Urinary bladder (tissue), 4 donors: ENCODE measurements around the gene CADPS2. TPM values are rescaled to one million over a fixed set of nuclear protein-coding genes. Genes with fewer than 3 reads are reported as not detected.

Experiments used
- DNase-seq: peaks from one replicate; pipeline ENCODE4 v3.0.0-alpha.2; 2015; ENCODE audit errors: extremely low spot score
- H3K27ac ChIP-seq: one replicate; pipeline ENCODE4 v1.5.1; 2013; ENCODE audit warnings: low read depth, mild to moderate bottlenecking, moderate library complexity
- H3K36me3 ChIP-seq: one replicate; pipeline ENCODE4 v1.6.1; 2013; ENCODE audit warnings: mild to moderate bottlenecking, moderate library complexity; ENCODE audit not compliant: insufficient read depth
- H3K4me1 ChIP-seq: one replicate; pipeline ENCODE4 v1.6.1; 2013; ENCODE audit warnings: mild to moderate bottlenecking, moderate library complexity; ENCODE audit not compliant: insufficient read depth
- H3K4me3 ChIP-seq: one replicate; pipeline ENCODE4 v1.5.1; 2013; ENCODE audit warnings: low read depth, low read length
- WGBS: extraction: QIAGEN DNeasy Blood & Tissue Kit; methylation state at CpG from one replicate; pipeline ENCODE4 v1.1.7; 2013; 5-methylcytosine and 5-hydroxymethylcytosine counted together
- polyA plus RNA-seq: library from polyadenylated mRNA; stranded (reverse); fragments of 200-250 nt; gene quantifications from one replicate; pipeline ENCODE4 v1.2.3, GENCODE V29; 2013
- total RNA-seq: library from RNA; depleted of rRNA; stranded (reverse); fragments of >200 nt; gene quantifications from one replicate; pipeline ENCODE4 v1.2.3, GENCODE V29; 2014
- donor health status: healthy with polysubstance abuse.
- donor health status: healthy.

Gene CADPS2
- total and polyA plus RNA-seq, 2 donors, result 5.5 to 36.0 TPM

- Histone ChIP-seq H3K27ac (no peak overlapping the region), H3K4me3 (no peak overlapping the region), H3K4me1 (no peaks in the 10 kb centered on the region), H3K36me3 (no peaks in the 10 kb centered on the region)
- WGBS, result 53% methylated on average over 3 of the region's 3 CpGs
- DNase-seq, result no peak
Measured at GRCh38 chr7:122457969-122458368, 428.3 kb downstream of the CADPS2 start.

- H3K4me3 ChIP-seq, result no peak overlapping the region
- no peak overlapping the region for H3K27ac ChIP-seq
- DNase-seq, result no peak
- WGBS, result 85% methylated on average over 3 of the region's 3 CpGs
- no peaks in the 10 kb centered on the region for H3K4me1 ChIP-seq
- H3K36me3 ChIP-seq, result no peaks in the 10 kb centered on the region
Measured at GRCh38 chr7:122457325-122457724, 428.9 kb downstream of the CADPS2 start.

GRCh38 chr7:122454776-122455507, 431.3 kb downstream of the CADPS2 start:
- Histone ChIP-seq H3K27ac (no peak overlapping the region), H3K4me3 (no peak overlapping the region), H3K36me3 (no peaks in the 10 kb centered on the region), H3K4me1 (no peaks in the 10 kb centered on the region)
- no peak for DNase-seq
- WGBS, result 94% methylated on average over 4 of the region's 4 CpGs

- no peak for DNase-seq
- Histone ChIP-seq H3K36me3 (no peaks in the 10 kb centered on the region), H3K27ac (no peak overlapping the region)
Measured at GRCh38 chr7:122453432-122453831, 432.8 kb downstream of the CADPS2 start.

GRCh38 chr7:122448893-122449589, 437.2 kb downstream of the CADPS2 start:
- DNase-seq, result no peak
- WGBS, result 84% methylated on average over 5 of the region's 5 CpGs
- no peaks in the 10 kb centered on the region for H3K4me1 ChIP-seq
- H3K4me3 ChIP-seq, result no peak overlapping the region
- H3K27ac ChIP-seq, result no peak overlapping the region
- no peaks in the 10 kb centered on the region for H3K36me3 ChIP-seq

More at GRCh38 chr7:122453432-122453831, 432.8 kb downstream of the CADPS2 start:
- H3K4me3 ChIP-seq, result no peak overlapping the region
- no peaks in the 10 kb centered on the region for H3K4me1 ChIP-seq

- Histone ChIP-seq H3K4me3 (no peak overlapping the region), H3K27ac (no peak overlapping the region), H3K36me3 (no peaks in the 10 kb centered on the region), H3K4me1 (no peaks in the 10 kb centered on the region)
- DNase-seq, result no peak
- WGBS, result 25% methylated on average over 2 of the region's 2 CpGs
Measured at GRCh38 chr7:122442929-122443328, 443.3 kb downstream of the CADPS2 start.

- 85% methylated on average over 1 of the region's 1 CpG for WGBS
- no peak for DNase-seq
- no peaks in the 10 kb centered on the region for H3K4me1 ChIP-seq
- H3K27ac ChIP-seq, result no peak overlapping the region
- no peaks in the 10 kb centered on the region for H3K36me3 ChIP-seq
- H3K4me3 ChIP-seq, result no peak overlapping the region
Measured at GRCh38 chr7:122438492-122438891, 447.8 kb downstream of the CADPS2 start.

GRCh38 chr7:122438006-122438405, 448.3 kb downstream of the CADPS2 start:
- no peak overlapping the region for H3K4me3 ChIP-seq
- DNase-seq, result no peak
- no peak overlapping the region for H3K27ac ChIP-seq
- H3K36me3 ChIP-seq, result no peaks in the 10 kb centered on the region
- H3K4me1 ChIP-seq, result no peaks in the 10 kb centered on the region
- 35% methylated on average over 3 of the region's 3 CpGs for WGBS

GRCh38 chr7:122433765-122434164, 452.5 kb downstream of the CADPS2 start:
- no peaks in the 10 kb centered on the region for H3K36me3 ChIP-seq
- no peak overlapping the region for H3K27ac ChIP-seq
- no peaks in the 10 kb centered on the region for H3K4me1 ChIP-seq
- no peak for DNase-seq
- 51% methylated on average over 2 of the region's 2 CpGs for WGBS
- no peak overlapping the region for H3K4me3 ChIP-seq

GRCh38 chr7:122430710-122431109, 455.6 kb downstream of the CADPS2 start:
- WGBS, result 41% methylated on average over 1 of the region's 1 CpG
- no peaks in the 10 kb centered on the region for H3K36me3 ChIP-seq
- no peaks in the 10 kb centered on the region for H3K4me1 ChIP-seq
- H3K27ac ChIP-seq, result no peak overlapping the region
- DNase-seq, result no peak
- no peak overlapping the region for H3K4me3 ChIP-seq

GRCh38 chr7:122429926-122430325, 456.3 kb downstream of the CADPS2 start:
- no peak overlapping the region for H3K4me3 ChIP-seq
- no peak for DNase-seq
- no peaks in the 10 kb centered on the region for H3K36me3 ChIP-seq
- H3K27ac ChIP-seq, result no peak overlapping the region
- 75% methylated on average over 2 of the region's 2 CpGs for WGBS
- no peaks in the 10 kb centered on the region for H3K4me1 ChIP-seq

- WGBS, result 82% methylated on average over 1 of the region's 1 CpG
- Histone ChIP-seq H3K4me1 (no peaks in the 10 kb centered on the region), H3K27ac (no peak overlapping the region), H3K36me3 (no peaks in the 10 kb centered on the region), H3K4me3 (no peak overlapping the region)
- DNase-seq, result no peak
Measured at GRCh38 chr7:122425731-122426130, 460.5 kb downstream of the CADPS2 start.

GRCh38 chr7:122423591-122423990, 462.7 kb downstream of the CADPS2 start:
- Histone ChIP-seq H3K36me3 (no peaks in the 10 kb centered on the region), H3K27ac (no peak overlapping the region), H3K4me3 (no peak overlapping the region), H3K4me1 (no peaks in the 10 kb centered on the region)
- WGBS, result 93% methylated on average over 4 of the region's 4 CpGs
- no peak for DNase-seq

GRCh38 chr7:122416336-122416735, 469.9 kb downstream of the CADPS2 start:
- WGBS, result 76% methylated on average over 2 of the region's 2 CpGs
- no peak overlapping the region for H3K4me3 ChIP-seq

More at GRCh38 chr7:122416336-122416735, 469.9 kb downstream of the CADPS2 start:
- no peak for DNase-seq
- Histone ChIP-seq H3K36me3 (no peaks in the 10 kb centered on the region), H3K4me1 (no peaks in the 10 kb centered on the region), H3K27ac (no peak overlapping the region)
